ENCODE measurements around the gene TTLL7. TPM values are rescaled to one million over a fixed set of nuclear protein-coding genes. Genes with fewer than 3 reads are reported as not detected.

TTLL7 gene
- total and polyA plus RNA-seq, 2 experiments from 2014 or later: 4.1 to 6.7 TPM

DNA sequence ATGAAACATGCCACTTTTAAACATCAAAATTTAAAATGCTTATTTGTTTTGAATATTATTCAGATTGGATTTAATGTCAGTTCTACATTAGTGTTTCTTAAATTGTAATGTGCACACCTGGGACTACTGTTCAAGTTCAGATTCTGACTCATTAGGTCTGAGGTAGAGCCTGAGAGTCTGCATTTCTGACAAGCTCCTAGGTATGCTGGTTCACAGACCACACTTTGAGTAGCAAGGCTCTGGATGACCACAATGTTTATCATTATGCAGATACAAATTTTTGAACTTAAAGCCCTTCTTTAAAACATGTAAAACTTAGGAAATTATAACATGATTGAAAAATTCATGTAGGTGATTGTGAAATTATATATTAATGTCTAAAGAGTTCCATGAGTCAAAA is 40.2 kb downstream of the TTLL7 start:
- Mint-ChIP-seq H3K9me3 (no peaks in the 10 kb centered on the region), H3K27me3 (ENCODE audit: insufficient read depth, low read depth, poor library complexity) (no peaks in the 10 kb centered on the region)
- TF ChIP-seq EZH2 (IDR thresholded peaks at IDR 0.05; ENCODE audit: low read depth, unreplicated experiment): no peak
- TF ChIP-seq NANOG (IDR thresholded peaks at IDR 0.05; ENCODE audit: borderline replicate concordance): no peak
- TF ChIP-seq, protein P1, sequence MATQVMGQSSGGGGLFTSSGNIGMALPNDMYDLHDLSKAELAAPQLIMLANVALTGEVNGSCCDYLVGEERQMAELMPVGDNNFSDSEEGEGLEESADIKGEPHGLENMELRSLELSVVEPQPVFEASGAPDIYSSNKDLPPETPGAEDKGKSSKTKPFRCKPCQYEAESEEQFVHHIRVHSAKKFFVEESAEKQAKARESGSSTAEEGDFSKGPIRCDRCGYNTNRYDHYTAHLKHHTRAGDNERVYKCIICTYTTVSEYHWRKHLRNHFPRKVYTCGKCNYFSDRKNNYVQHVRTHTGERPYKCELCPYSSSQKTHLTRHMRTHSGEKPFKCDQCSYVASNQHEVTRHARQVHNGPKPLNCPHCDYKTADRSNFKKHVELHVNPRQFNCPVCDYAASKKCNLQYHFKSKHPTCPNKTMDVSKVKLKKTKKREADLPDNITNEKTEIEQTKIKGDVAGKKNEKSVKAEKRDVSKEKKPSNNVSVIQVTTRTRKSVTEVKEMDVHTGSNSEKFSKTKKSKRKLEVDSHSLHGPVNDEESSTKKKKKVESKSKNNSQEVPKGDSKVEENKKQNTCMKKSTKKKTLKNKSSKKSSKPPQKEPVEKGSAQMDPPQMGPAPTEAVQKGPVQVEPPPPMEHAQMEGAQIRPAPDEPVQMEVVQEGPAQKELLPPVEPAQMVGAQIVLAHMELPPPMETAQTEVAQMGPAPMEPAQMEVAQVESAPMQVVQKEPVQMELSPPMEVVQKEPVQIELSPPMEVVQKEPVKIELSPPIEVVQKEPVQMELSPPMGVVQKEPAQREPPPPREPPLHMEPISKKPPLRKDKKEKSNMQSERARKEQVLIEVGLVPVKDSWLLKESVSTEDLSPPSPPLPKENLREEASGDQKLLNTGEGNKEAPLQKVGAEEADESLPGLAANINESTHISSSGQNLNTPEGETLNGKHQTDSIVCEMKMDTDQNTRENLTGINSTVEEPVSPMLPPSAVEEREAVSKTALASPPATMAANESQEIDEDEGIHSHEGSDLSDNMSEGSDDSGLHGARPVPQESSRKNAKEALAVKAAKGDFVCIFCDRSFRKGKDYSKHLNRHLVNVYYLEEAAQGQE (IDR thresholded peaks at IDR 0.05; ENCODE audit: unreplicated experiment): no peak
- no peak for TF ChIP-seq STAT1 (IDR thresholded peaks at IDR 0.05; ENCODE audit: unreplicated experiment)
- no peak for TF ChIP-seq ZNF114 (CRISPR knock-in tag; IDR thresholded peaks at IDR 0.05)
- TF ChIP-seq, protein P2, sequence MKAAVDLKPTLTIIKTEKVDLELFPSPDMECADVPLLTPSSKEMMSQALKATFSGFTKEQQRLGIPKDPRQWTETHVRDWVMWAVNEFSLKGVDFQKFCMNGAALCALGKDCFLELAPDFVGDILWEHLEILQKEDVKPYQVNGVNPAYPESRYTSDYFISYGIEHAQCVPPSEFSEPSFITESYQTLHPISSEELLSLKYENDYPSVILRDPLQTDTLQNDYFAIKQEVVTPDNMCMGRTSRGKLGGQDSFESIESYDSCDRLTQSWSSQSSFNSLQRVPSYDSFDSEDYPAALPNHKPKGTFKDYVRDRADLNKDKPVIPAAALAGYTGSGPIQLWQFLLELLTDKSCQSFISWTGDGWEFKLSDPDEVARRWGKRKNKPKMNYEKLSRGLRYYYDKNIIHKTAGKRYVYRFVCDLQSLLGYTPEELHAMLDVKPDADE (IDR thresholded peaks at IDR 0.05): no peak
- TF ChIP-seq, protein P3, sequence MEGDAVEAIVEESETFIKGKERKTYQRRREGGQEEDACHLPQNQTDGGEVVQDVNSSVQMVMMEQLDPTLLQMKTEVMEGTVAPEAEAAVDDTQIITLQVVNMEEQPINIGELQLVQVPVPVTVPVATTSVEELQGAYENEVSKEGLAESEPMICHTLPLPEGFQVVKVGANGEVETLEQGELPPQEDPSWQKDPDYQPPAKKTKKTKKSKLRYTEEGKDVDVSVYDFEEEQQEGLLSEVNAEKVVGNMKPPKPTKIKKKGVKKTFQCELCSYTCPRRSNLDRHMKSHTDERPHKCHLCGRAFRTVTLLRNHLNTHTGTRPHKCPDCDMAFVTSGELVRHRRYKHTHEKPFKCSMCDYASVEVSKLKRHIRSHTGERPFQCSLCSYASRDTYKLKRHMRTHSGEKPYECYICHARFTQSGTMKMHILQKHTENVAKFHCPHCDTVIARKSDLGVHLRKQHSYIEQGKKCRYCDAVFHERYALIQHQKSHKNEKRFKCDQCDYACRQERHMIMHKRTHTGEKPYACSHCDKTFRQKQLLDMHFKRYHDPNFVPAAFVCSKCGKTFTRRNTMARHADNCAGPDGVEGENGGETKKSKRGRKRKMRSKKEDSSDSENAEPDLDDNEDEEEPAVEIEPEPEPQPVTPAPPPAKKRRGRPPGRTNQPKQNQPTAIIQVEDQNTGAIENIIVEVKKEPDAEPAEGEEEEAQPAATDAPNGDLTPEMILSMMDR (conservative IDR thresholded peaks at IDR 0.05; ENCODE audit: low read depth in 2 of 2): no peak
- TF ChIP-seq POLR2AphosphoS5 (IDR thresholded peaks at IDR 0.05; ENCODE audit: low read depth): no peak

DNA sequence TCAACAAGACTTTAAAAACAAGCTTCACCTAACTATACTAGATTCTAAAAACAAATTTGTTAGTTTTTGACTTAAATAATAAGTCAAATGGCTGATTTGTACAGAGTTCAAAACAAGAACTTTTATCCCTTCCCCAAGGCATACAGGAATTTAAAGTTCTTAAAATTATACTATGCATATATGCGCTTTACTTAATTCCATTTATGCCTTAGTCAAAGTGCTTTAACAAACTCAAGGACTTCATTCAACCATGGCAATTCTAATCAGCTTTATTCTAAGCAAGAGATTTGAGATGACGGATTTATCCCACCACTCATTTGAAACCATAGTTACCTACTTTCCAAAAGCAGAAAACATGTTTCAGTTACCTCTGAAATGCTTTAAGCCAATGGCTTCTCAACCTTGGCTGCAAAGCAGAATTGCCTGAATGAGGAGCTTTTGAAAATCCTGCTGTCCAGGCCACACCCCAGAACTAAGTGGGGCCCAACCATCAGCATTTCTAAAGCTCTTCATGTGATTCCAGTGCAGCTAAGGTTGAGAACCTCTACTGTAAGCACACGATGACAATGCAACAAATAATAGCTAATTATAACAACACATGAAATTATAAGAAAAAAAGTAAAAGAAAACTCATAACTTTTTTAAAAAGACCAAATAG is 44.6 kb downstream of the TTLL7 start:
- no peaks in the 10 kb centered on the region for H3K27me3 ChIP-seq (ENCODE audit: insufficient read depth)
- Mint-ChIP-seq H3K4me1 (peaks cover 6% of the 10 kb centered on the region; the same call in 2 of the 3 replicates), H3K27ac (no peak overlapping the region), H3K9me3 (no peaks in the 10 kb centered on the region), H3K4me3 (no peak overlapping the region), H3K27me3 (ENCODE audit: insufficient read depth, low read depth, poor library complexity) (no peaks in the 10 kb centered on the region), H3K36me3 (ENCODE audit: low read depth) (no peaks in the 10 kb centered on the region)
- peaks cover 10% of the 10 kb centered on the region; the same call in 1 of the 2 replicates for H3K4me1 ChIP-seq (ENCODE audit: insufficient read depth)
- no peaks in the 10 kb centered on the region for H3K79me2 ChIP-seq (replicated peaks; ENCODE audit: insufficient read depth)
- H2AFZ ChIP-seq: no peak overlapping the region
- H4K20me1 ChIP-seq (replicated peaks; ENCODE audit: insufficient read depth): no peaks in the 10 kb centered on the region
- H3F3A ChIP-seq (replicated peaks; ENCODE audit: low read depth): no peaks in the 10 kb centered on the region
- H3K4me3 ChIP-seq: no peak overlapping the region
- no peaks in the 10 kb centered on the region for H3K9me2 ChIP-seq (ENCODE audit: insufficient read depth)
- ATAC-seq (peak; percentile 65), DNase-seq (ENCODE audit: low spot score) (peak; percentile 24)
- H3K27ac ChIP-seq (ENCODE audit: low read depth): no peak overlapping the region
- no peaks in the 10 kb centered on the region for H3K36me3 ChIP-seq (ENCODE audit: insufficient read depth)
- H3K4me2 ChIP-seq: no peak overlapping the region
- TF ChIP-seq CREB1 (CRISPR knock-in tag; IDR thresholded peaks at IDR 0.05; ENCODE audit: low read depth) (no peak), NANOG (IDR thresholded peaks at IDR 0.05; ENCODE audit: borderline replicate concordance) (no peak), STAT1 (IDR thresholded peaks at IDR 0.05; ENCODE audit: unreplicated experiment) (no peak), EZH2 (IDR thresholded peaks at IDR 0.05; ENCODE audit: low read depth, unreplicated experiment) (no peak)

More for the DNA sequence above, 40.2 kb downstream of the TTLL7 start:
- no peaks in the 10 kb centered on the region for H3K36me3 Mint-ChIP-seq (ENCODE audit: low read depth)
- ATAC-seq: no peak
- peaks cover 9% of the 10 kb centered on the region for H3K4me1 Mint-ChIP-seq
- H3F3A ChIP-seq (replicated peaks; ENCODE audit: low read depth): no peaks in the 10 kb centered on the region
- H3K36me3 ChIP-seq (ENCODE audit: insufficient read depth): no peaks in the 10 kb centered on the region
- H3K4me2 ChIP-seq: no peak overlapping the region
- no peaks in the 10 kb centered on the region for H3K27me3 ChIP-seq (ENCODE audit: insufficient read depth)
- no peaks in the 10 kb centered on the region for H3K9me2 ChIP-seq (ENCODE audit: insufficient read depth)
- H3K4me1 ChIP-seq (ENCODE audit: insufficient read depth): peaks cover 10% of the 10 kb centered on the region; the same call in 1 of the 2 replicates
- no peak overlapping the region for H3K27ac ChIP-seq (ENCODE audit: low read depth)
- DNase-seq (ENCODE audit: low spot score): no peak
- H3K27ac Mint-ChIP-seq: no peak overlapping the region
- H3K4me3 ChIP-seq: no peak overlapping the region
- no peak overlapping the region for H3K4me3 Mint-ChIP-seq
- H4K20me1 ChIP-seq (replicated peaks; ENCODE audit: insufficient read depth): no peaks in the 10 kb centered on the region
- no peaks in the 10 kb centered on the region for H3K79me2 ChIP-seq (replicated peaks; ENCODE audit: insufficient read depth)
- H2AFZ ChIP-seq: no peak overlapping the region

Measured in GM23338 (cell line).